Activated naive CD4-positive, alpha-beta T cell treated with anti-CD3 and anti-CD28 coated beads for 36 hours (primary cell): ENCODE results near the gene RUNX1. TPM values are rescaled to one million over a fixed set of nuclear protein-coding genes. Genes with fewer than 3 reads are reported as not detected.

ENCODE experiments used
- CTCF ChIA-PET: fragments of 350-600 bp; sonication (Branson Sonifier 250); formaldehyde crosslinking; loops from one replicate; lab custom pipeline; 2021; ENCODE audit warnings: antibody characterized with exemption; lab: Charles Lee
- DNase-seq: peaks from one replicate; pipeline ENCODE4 v3.0.0-alpha.2; 2020
- H3K27ac Mint-ChIP-seq: one replicate; pipeline ENCODE4 v1.8.0; 2021; ENCODE audit warnings: mild to moderate bottlenecking, mixed read lengths
- H3K27me3 Mint-ChIP-seq: one replicate; pipeline ENCODE4 v1.8.0; 2021; ENCODE audit warnings: low read depth, mixed read lengths
- H3K36me3 Mint-ChIP-seq: one replicate; pipeline ENCODE4 v1.8.0; 2021; ENCODE audit warnings: low read depth, mixed read lengths
- H3K4me1 Mint-ChIP-seq: one replicate; pipeline ENCODE4 v1.8.0; 2021; ENCODE audit warnings: low read depth, mixed read lengths
- H3K4me3 Mint-ChIP-seq: one replicate; pipeline ENCODE4 v1.8.0; 2021; ENCODE audit warnings: mild to moderate bottlenecking, moderate library complexity, mixed read lengths
- H3K9me3 Mint-ChIP-seq: one replicate; pipeline ENCODE4 v1.8.0; 2021; ENCODE audit warnings: mixed read lengths
- intact Hi-C: fragments of 100-400 bp; cut with micrococcal nuclease; formaldehyde crosslinking; loops from one replicate; pipeline ENCODE4 v1.15.1; 2023
- total RNA-seq, 2 experiments: library from RNA; stranded (reverse); gene quantifications; one replicate each; pipeline ENCODE4 v1.2.3, GENCODE V29; 2021

The RUNX1 gene
- total RNA-seq, 2 experiments from 2014 or later: 36.9 to 41.0 TPM

GRCh38 chr21:34924194-34924593 lies 124.9 kb downstream of the RUNX1 start:
- peaks cover 13% of the 10 kb centered on the region for H3K36me3 Mint-ChIP-seq
- H3K27me3 Mint-ChIP-seq: no peaks in the 10 kb centered on the region
- intact Hi-C loops: no loop called here
- no peak overlapping the region for H3K27ac Mint-ChIP-seq
- CTCF ChIA-PET: interaction anchor here (0.7 kb wide), 1 partner anchor 10 kb away, joined by 3 read pairs; no protein-coding TSS in a partner anchor
- no peaks in the 10 kb centered on the region for H3K9me3 Mint-ChIP-seq
- H3K4me1 Mint-ChIP-seq: peaks cover 77% of the 10 kb centered on the region
- no peak overlapping the region for H3K4me3 Mint-ChIP-seq
- no peak for DNase-seq

- no peak overlapping the region for H3K4me3 Mint-ChIP-seq
- intact Hi-C loops: no loop called here
- H3K36me3 Mint-ChIP-seq: peaks cover 13% of the 10 kb centered on the region
- H3K4me1 Mint-ChIP-seq: peaks cover 76% of the 10 kb centered on the region
- H3K27ac Mint-ChIP-seq: no peak overlapping the region
- H3K9me3 Mint-ChIP-seq: no peaks in the 10 kb centered on the region
- CTCF ChIA-PET: interaction anchor here (0.7 kb wide), 1 partner anchor 11 kb away, joined by 3 read pairs; no protein-coding TSS in a partner anchor
- no peak for DNase-seq
- H3K27me3 Mint-ChIP-seq: no peaks in the 10 kb centered on the region
These were observed 125.5 kb downstream of the RUNX1 start for GRCh38 chr21:34923626-34924025.

- no peak for DNase-seq
- Mint-ChIP-seq H3K9me3 (no peaks in the 10 kb centered on the region), H3K4me1 (peaks cover 74% of the 10 kb centered on the region), H3K27me3 (no peaks in the 10 kb centered on the region), H3K27ac (no peak overlapping the region), H3K4me3 (no peak overlapping the region), H3K36me3 (peaks cover 13% of the 10 kb centered on the region)
- CTCF ChIA-PET: no interaction called here
- intact Hi-C loops: no loop called here
These were observed 125.9 kb downstream of the RUNX1 start for GRCh38 chr21:34923202-34923601.

GRCh38 chr21:34922479-34922878 lies 126.6 kb downstream of the RUNX1 start:
- intact Hi-C loops: no loop called here
- Mint-ChIP-seq H3K4me1 (peaks cover 71% of the 10 kb centered on the region), H3K27ac (no peak overlapping the region), H3K27me3 (no peaks in the 10 kb centered on the region), H3K4me3 (no peak overlapping the region), H3K36me3 (peaks cover 13% of the 10 kb centered on the region), H3K9me3 (no peaks in the 10 kb centered on the region)
- CTCF ChIA-PET: no interaction called here
- no peak for DNase-seq

GRCh38 chr21:34921151-34921550 lies 128.0 kb downstream of the RUNX1 start:
- CTCF ChIA-PET: no interaction called here
- no peaks in the 10 kb centered on the region for H3K9me3 Mint-ChIP-seq
- no peak for DNase-seq
- H3K4me3 Mint-ChIP-seq: no peak overlapping the region
- H3K4me1 Mint-ChIP-seq: peaks cover 68% of the 10 kb centered on the region
- no peaks in the 10 kb centered on the region for H3K27me3 Mint-ChIP-seq
- no peak overlapping the region for H3K27ac Mint-ChIP-seq
- intact Hi-C loops: loop anchor here (1.0 kb wide), 1 partner anchor 8 kb away; no protein-coding TSS in a partner anchor
- peaks cover 11% of the 10 kb centered on the region for H3K36me3 Mint-ChIP-seq

- Mint-ChIP-seq H3K9me3 (no peaks in the 10 kb centered on the region), H3K4me1 (peaks cover 60% of the 10 kb centered on the region), H3K36me3 (peaks cover 6% of the 10 kb centered on the region), H3K27ac (no peak overlapping the region), H3K4me3 (no peak overlapping the region), H3K27me3 (no peaks in the 10 kb centered on the region)
- no peak for DNase-seq
- CTCF ChIA-PET: interaction anchor here (0.7 kb wide), 1 partner anchor 10 kb away, joined by 3 read pairs; no protein-coding TSS in a partner anchor
- intact Hi-C loops: no loop called here
These were observed 129.7 kb downstream of the RUNX1 start for GRCh38 chr21:34919406-34919805.

GRCh38 chr21:34916446-34916845 lies 132.7 kb downstream of the RUNX1 start:
- intact Hi-C loops: no loop called here
- H3K4me1 Mint-ChIP-seq: peaks cover 51% of the 10 kb centered on the region
- no peaks in the 10 kb centered on the region for H3K9me3 Mint-ChIP-seq
- DNase-seq: no peak
- H3K27me3 Mint-ChIP-seq: no peaks in the 10 kb centered on the region
- CTCF ChIA-PET: no interaction called here
- no peak overlapping the region for H3K4me3 Mint-ChIP-seq
- H3K36me3 Mint-ChIP-seq: no peaks in the 10 kb centered on the region
- H3K27ac Mint-ChIP-seq: no peak overlapping the region

GRCh38 chr21:34915364-34915841 lies 133.7 kb downstream of the RUNX1 start:
- CTCF ChIA-PET: interaction anchor here (1.4 kb wide), 1 partner anchor 10 kb away, joined by 3 read pairs; no protein-coding TSS in a partner anchor
- no peaks in the 10 kb centered on the region for H3K36me3 Mint-ChIP-seq
- no peak for DNase-seq

GRCh38 chr21:34914239-34914638 lies 134.9 kb downstream of the RUNX1 start:
- intact Hi-C loops: no loop called here
- H3K4me3 Mint-ChIP-seq: no peak overlapping the region
- CTCF ChIA-PET: interaction anchor here (0.7 to 1.4 kb wide), 3 partner anchors 9 to 130 kb away, joined by 3 read pairs; no protein-coding TSS in a partner anchor
- peaks cover 2% of the 10 kb centered on the region for H3K36me3 Mint-ChIP-seq
- no peaks in the 10 kb centered on the region for H3K27me3 Mint-ChIP-seq
- H3K27ac Mint-ChIP-seq: no peak overlapping the region
- DNase-seq: no peak
- H3K9me3 Mint-ChIP-seq: no peaks in the 10 kb centered on the region
- peaks cover 55% of the 10 kb centered on the region for H3K4me1 Mint-ChIP-seq

More at GRCh38 chr21:34915364-34915841, 133.7 kb downstream of the RUNX1 start:
- no peaks in the 10 kb centered on the region for H3K27me3 Mint-ChIP-seq
- no peak overlapping the region for H3K4me3 Mint-ChIP-seq
- intact Hi-C loops: no loop called here
- peaks cover 55% of the 10 kb centered on the region for H3K4me1 Mint-ChIP-seq
- H3K9me3 Mint-ChIP-seq: no peaks in the 10 kb centered on the region
- no peak overlapping the region for H3K27ac Mint-ChIP-seq

- H3K36me3 Mint-ChIP-seq: peaks cover 2% of the 10 kb centered on the region
- intact Hi-C loops: no loop called here
These were observed 135.3 kb downstream of the RUNX1 start for GRCh38 chr21:34913811-34914210.

GRCh38 chr21:34912022-34912945 lies 136.8 kb downstream of the RUNX1 start:
- H3K27me3 Mint-ChIP-seq: no peaks in the 10 kb centered on the region
- H3K9me3 Mint-ChIP-seq: no peaks in the 10 kb centered on the region
- no peak for DNase-seq
- H3K36me3 Mint-ChIP-seq: peaks cover 2% of the 10 kb centered on the region
- H3K4me1 Mint-ChIP-seq: peaks cover 68% of the 10 kb centered on the region
- intact Hi-C loops: no loop called here
- no peak overlapping the region for H3K27ac Mint-ChIP-seq
- CTCF ChIA-PET: no interaction called here
- H3K4me3 Mint-ChIP-seq: no peak overlapping the region

More at GRCh38 chr21:34913811-34914210, 135.3 kb downstream of the RUNX1 start:
- no peak overlapping the region for H3K27ac Mint-ChIP-seq
- DNase-seq: no peak
- peaks cover 55% of the 10 kb centered on the region for H3K4me1 Mint-ChIP-seq
- H3K27me3 Mint-ChIP-seq: no peaks in the 10 kb centered on the region
- CTCF ChIA-PET: interaction anchor here (0.7 to 1.4 kb wide), 3 partner anchors 9 to 131 kb away, joined by 3 read pairs; no protein-coding TSS in a partner anchor
- H3K4me3 Mint-ChIP-seq: no peak overlapping the region
- no peaks in the 10 kb centered on the region for H3K9me3 Mint-ChIP-seq

- CTCF ChIA-PET: no interaction called here
- Mint-ChIP-seq H3K27ac (no peak overlapping the region), H3K27me3 (no peaks in the 10 kb centered on the region), H3K4me1 (peaks cover 71% of the 10 kb centered on the region), H3K36me3 (peaks cover 2% of the 10 kb centered on the region), H3K9me3 (no peaks in the 10 kb centered on the region), H3K4me3 (no peak overlapping the region)
- intact Hi-C loops: no loop called here
- no peak for DNase-seq
These were observed 137.7 kb downstream of the RUNX1 start for GRCh38 chr21:34911360-34911759.
